ENCODE results near the gene CHAT.

Gene CHAT

DNA sequence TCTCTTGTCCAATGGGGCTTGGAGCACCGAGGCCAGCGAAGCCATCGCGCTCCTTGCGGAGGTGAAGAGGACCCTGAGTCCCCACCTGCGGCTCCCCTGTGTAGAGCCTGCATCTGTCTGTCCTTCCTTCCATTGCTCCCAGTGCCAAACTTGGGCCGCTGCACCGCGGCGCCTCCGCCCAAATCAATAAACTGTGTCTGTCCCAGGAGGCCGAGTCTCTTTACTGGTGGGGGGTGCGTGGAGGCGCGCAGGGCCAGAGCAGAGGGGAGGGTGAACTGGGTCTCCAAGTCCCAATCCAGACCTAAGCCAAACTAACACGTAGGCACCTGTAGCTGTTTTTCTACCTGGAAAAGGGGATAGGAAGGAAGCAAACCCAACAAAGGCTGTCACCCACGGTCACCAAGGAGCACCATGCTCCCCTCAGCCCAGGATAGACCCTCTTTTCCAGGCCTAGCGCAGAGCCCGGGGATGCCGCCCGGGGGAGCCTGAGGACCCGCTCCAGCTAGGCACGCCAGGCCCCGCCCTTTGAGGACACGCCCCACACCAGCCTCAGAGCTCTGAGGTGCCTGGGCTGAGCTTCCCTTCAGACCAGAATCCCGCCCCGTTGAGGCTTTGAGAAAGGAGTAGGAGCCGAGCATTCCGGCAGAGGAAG lies 1.2 kb upstream of the CHAT start:
- peak; percentile 7 for DNase-seq

DNA sequence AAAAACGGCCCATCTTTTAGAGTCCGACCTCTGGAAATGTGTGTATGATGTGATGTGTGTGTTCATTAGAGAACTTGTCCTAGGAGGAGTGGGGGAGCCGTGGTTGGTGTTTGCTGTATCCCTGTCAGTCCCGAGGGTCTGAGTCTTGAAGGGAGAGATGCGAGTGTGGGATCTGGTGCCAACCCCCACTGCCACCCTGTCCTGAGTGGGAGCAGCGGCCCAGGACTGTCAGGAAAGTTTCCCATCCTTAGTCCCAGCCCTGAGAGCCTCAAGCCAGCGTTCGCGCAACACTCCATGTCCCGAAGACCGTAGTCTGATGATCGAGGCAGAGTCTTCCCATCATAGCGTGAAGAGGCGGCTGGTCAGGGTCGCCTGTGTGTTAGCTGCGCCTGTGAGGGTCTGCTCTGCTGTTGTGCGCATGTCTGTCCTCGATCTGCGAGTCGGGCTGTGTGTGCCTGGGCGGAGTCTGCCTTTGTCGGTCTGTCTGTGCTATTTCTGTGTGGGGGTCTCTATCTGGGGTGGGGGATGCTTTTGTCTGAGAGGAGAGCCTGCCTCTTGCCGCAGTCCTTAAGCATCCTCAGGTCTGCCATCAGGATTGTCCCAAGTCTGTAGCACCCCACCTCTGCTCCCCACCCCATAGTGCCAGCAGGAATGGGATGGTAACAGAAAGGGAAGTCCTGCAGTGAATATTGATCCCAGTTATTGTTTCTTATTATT lies 514 bp upstream of the CHAT start:
- no peak for DNase-seq

DNA sequence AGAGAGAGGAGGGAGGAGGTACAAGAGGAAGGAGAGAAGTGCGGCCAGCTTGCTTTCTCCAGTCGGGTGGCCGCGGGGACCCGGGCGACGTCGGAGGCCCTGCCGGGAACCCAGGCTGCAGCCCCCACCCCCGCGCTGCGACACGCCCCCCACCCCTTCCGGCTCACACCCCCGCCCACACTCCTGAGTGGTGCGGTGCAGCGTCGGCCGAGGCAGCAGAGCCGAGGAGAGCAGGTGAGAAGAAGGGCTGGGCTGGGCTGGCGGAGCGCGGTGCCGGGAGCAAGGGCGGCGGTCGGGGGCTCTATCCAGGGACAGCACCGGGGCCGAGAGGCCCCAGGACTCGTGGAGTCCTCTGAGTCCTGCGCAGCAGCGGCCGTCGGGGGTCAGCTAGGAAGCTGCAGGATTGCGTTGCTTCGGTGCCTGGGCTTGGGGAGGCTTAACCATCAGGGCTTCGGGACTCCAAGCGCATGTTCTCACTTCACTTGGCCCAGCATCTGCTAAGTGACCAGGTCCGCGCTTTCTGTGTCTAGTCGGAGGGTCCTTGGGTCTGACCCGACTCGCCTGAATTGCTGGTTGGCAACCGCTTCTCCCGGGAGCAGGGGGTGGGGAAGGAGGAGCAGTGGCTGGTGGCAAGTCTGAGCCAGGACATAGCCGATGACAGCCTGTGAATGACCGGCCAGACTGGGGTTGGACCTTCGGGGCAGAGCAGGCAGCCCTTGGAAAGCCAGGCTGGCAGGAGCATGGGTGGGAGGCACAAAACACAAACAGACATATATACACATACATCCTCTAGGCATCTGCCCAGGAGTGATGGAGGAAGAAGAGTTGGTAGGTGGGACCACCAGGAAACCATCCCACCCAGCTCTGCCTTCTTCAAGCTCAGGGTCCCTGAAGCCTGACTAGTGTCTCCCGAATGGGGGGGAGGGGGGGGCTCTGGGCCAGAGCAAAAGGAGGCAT lies 683 bp downstream of the CHAT start:
- no peak for DNase-seq

DNA sequence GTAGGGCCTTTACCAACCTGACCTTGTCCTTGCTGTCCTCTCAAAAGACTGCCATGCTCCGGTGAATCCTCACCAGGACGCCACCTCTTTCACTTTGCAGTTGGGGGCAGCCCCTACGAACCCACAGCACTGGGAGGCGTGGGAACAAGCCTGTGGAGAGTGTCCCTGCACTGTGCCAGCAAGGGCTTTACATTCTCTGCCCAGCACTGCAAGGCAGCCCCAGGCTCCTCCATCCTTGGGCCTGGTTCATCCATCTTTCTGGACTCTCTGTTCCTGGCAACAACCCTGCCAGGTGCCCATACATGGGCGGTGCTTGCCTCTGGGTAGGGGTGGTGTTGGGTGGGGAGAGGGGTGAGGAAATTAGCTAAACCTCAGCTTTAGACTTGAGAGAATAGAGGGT lies 1.4 kb downstream of the CHAT start:
- DNase-seq, result no peak

DNA sequence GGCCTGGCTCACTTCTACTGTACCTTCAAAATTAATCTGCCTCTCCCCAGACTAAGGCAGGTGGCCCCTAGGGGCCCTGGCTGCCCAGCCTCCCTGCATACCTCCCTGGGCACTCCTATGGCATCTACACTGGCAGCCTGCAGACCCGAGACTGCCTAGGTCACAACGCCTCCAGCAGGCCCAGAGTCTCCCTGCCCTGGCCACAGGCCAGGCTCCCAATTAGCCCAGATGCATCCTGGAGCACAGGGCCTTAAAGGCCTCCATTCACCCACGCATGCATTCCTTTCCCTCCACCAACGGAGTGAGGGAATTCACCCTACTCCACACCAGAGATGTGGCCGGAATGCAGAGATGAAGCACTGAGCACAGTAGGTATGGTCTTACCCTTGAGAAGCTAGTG lies 1.9 kb downstream of the CHAT start:
- DNase-seq, result no peak

DNA sequence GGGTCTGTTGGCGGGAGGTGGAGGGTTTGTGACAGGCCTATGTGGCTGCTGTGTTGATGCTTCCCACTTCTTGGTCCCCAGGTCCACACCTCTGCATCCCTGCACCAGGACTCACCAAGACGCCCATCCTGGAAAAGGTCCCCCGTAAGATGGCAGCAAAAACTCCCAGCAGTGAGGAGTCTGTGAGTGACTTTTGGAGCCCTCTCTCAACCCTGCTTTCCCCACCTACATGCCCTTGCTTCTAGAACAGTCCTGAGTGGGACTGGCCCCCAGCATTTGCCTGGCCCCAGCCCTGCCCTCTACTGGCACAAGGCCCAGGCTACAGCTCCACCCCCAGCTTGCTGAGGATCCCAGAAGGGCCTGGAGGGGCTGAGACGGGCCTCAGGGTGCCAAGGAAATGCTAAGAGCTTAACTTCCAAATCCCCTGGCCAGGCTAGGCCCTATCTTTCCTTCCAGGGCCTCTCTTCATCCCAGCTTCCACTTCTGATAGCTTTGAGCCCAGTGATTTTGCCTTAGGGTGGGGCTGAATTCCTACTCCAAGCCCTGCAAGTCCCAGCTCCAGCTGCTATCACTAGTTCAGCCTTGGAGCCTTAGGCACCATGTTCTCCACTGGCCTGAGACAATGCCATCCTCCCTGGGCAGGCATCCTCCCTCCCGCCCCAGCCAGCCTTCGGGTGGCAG lies 2.7 kb downstream of the CHAT start:
- DNase-seq, result peak; percentile 7

DNA sequence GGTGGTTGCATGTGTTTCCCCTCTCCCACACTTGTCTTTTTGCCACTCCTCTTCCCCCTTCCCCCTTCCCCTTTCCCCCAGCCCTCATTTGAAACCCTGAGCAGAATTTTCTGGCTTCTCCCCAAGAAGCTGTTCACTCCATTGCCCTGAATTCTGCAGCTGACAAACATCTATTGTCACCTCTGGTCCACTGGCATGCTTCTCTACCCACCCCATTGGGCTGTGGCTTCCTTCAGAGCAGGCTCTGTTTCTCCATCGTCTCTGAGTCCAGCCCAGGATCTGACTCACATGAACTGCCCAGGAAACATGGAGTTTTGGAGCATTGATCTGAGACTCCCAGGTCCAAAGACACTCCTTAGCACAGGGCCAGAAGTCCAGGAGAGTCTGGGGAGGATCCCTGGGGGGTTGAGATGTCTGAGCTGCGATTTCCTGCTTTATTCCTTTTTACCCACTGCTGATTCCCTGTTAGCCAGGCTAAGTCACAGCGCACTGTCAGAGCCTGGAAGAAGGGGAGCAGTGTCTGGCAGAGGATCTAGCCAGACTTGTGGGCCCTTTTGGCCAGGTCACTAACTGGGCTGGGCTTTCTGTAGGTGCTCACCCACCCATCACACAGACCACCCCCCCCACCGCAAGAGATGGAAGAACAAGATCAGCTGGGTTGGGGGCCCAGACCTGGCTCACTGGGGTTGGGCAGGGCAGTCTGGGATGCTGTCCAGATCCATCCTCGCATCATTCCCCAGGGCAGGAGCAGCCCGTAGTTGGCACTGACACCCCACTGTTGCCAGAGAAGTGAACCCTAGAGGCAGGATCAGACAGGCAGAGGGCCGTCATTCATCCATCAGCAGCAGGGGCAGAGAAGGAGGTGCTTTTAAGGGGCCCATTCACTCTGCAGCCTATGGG lies 3.5 kb downstream of the CHAT start:
- no peak for DNase-seq

DNA sequence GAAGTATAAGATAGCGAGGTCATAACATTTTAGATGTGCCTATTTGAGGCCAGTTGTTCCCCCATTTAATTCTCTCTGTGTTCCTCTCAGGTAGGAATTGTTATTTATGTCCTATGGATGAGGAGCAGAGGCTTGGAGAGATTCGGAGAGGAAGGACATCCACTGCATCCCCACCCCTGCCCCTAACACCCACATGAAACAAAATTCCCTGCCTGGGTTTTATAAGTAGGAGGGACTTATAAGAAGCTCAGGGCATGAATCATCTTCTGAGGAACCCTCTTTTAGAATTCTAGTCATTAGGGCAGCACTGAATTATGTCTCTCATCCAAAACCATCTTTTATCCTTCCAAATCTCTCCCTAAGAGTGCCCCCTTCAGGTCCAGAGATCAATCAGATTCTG lies 5.0 kb downstream of the CHAT start:
- no peak for DNase-seq

DNA sequence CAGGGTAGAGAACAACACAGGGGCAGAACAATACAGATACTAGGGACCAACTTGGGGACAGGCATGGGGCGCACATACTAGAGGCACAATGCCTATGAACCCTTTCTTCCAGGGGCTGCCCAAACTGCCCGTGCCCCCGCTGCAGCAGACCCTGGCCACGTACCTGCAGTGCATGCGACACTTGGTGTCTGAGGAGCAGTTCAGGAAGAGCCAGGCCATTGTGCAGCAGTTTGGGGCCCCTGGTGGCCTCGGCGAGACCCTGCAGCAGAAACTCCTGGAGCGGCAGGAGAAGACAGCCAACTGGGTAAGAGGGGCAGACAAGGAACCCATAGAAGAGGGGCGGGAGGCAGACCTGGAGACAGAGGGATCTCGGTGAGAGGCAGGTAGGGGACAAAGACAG lies 5.8 kb downstream of the CHAT start:
- no peak for DNase-seq

DNA sequence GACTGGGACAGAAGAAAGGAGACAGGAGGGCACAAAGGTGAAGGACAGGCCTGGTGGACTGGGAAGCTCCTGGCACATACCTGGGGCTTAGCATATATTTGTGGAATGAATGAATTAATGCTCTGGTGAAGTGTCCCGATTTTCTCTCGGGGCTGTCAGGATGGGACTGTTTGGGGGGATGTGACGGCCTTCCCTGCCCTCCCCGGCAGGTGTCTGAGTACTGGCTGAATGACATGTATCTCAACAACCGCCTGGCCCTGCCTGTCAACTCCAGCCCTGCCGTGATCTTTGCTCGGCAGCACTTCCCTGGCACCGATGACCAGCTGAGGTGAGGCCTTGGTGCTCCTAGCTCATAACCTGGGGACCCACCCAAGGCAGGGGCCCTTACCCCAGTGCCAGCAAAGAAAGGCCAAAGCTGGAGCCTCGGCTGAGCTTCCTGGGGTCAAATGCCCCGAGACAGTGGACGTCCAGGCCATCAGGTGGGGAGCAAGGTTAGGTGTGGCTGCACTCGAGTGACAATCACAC lies 6.5 kb downstream of the CHAT start:
- DNase-seq, result no peak

DNA sequence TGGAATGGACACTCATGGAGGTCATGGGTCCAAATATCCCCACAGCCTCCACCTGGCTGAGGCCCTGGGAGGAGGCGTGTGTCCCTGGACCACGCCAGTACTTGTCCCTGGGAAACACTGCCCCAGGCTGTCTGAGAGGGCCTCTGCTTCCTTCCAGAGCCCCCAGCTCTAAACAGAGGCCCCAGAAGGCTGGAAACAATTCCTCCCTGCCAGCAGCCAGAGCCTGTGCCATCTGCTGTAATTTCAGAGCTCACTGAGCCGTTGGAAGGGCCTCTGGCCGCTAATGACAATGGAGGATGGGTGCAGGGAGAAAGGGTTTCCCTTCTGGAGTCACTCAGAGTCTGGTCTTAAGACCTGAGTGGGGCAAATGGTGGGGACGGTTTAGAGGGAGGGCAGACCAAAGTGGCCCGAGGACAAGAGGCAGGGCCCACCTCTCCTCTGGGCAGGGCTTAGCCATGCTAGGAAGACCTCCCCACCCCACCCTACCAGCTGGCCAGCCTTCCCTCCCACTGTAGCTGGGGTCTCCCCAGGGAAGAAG lies 7.1 kb downstream of the CHAT start:
- DNase-seq, result no peak

DNA sequence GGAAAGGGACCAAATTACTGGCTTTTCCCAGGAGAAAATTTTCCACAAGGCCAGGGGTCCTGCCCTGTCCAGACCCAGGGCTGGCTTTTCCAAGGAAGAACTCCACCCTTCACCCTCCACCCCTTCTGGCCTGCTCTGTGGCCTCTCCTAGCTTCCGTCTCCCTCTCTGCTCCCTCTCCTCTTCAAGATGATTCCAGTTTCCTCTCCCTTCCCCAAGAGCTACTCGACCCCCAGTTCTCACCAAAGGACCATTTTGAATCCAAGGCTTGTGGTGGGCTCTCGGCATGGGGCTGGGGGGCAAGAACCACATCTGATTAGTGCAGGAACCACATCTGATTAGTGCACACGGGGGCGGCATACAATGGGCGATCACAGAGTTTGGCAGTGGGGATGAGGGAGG lies 7.7 kb downstream of the CHAT start:
- no peak for DNase-seq

DNA sequence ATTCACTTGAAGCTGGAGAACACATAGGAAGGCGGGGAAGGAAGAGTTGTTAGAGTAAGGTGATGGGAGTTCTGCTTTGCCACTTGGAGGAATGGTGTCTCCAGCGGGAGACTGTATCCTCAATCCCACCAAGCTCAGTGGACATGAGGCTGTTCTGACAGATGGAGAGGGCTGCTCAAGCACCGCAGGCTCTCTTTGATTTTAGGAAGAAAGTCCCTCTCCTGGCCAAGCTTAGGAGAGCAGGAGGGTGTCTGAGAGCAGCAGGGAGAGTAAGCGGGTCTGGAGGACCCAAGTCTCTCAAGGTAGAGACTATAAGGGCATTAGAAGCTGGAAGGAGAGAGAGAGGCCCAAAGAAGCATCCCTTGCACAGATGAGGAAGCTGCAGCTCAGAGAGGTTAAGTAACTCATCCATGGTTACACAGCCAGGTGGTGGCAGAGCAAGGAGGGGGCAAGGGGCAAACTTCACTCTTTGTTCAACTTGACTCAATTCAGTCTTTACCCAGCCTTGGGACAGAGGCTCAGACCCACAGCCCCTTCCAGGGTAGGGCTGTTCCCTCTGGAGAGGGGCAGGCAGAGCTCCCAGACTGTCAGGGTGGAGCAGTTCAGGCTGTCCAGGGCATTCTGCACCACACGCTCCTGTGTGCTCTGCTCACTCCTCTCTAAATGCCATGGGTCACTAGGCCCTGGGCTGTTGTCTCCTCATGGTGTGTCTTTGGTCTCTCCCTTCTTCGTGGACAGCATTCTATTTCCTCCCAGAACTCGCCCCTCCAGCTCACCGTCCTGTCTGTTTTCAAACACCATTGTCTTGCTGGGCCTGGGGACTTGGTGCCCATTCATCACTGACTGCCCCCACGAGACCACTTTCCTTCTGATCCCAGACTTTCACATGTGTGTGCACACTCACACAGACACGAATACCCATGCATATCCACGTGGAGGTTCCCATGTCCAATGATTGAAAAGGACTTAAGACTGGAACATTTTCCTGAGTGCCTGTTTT lies 8.9 kb downstream of the CHAT start:
- DNase-seq, result no peak

DNA sequence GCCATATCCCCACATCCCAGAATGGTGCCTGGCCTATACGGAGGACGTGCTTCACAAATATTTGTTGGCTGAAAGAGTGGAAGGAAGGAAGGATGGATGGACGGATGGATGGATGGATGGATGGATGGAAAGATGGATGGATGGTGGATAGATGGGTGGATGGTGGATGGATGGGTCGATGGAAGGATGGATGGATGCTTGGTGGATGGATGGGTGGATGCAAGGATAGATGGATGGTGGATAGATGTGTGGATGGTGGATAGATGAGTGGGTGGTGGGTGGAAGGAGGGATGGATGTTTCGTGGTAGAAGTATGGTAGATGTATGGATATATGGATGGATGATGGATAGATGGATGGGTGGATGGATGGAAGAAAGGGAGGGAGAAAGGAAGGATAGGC lies 10.8 kb downstream of the CHAT start:
- DNase-seq, result no peak

DNA sequence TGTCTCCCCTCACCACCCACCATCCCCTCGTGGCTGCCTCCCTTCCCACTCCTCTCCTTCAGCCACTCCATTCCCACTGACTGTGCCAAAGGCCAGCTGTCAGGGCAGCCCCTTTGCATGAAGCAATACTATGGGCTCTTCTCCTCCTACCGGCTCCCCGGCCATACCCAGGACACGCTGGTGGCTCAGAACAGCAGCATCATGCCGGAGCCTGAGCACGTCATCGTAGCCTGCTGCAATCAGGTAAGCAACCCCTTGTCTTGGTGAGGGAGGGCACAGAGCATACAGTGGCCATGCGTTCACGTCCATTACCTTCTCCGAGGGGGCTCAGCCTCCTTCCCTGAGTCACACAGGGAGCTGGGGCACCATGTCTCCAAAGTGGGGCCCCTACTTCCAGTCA lies 11.6 kb downstream of the CHAT start:
- no peak for DNase-seq

DNA sequence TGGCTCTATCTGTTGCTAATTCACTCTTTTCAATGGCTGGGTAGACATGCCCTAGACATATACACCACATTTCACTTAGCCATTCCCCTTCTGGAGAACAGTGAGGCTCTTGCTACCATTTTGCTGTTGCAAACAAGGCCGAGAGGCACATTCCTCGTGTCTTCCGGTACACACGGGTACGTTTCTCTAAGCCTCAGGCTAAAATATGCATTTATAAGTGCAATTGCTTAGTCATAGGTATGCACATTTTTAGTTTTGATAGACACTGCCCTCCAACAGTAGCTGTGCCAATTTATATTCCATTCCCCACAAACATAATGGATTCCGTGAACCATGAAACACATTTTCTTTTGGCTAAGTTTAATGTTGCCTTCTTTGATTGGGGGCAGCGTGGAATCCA lies 13.2 kb downstream of the CHAT start:
- no peak for DNase-seq

DNA sequence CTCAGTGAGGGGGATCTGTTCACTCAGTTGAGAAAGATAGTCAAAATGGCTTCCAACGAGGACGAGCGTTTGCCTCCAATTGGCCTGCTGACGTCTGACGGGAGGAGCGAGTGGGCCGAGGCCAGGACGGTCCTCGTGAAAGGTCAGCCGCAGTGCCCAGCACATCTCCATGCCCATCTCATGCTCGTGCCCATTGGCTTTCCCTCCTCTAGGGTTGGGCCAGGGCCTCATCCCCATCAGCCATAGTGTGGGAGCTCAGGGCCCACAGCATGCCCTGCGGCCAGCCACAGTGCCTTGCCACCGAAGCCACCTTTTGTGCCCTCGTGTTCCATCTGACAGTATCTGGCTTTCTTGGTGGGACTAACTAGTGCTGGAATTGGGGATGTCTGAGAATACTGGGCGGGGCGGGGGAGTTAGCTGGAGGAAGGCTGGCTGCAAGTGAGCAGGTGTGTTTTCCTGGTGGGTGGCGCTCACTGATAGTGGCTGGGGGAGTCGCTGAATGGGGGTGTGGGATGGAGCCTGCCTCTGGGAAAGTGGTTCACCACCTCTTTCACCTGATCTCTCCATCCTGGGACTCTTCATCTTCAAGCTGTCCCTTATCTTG lies 13.9 kb downstream of the CHAT start:
- no peak for DNase-seq

DNA sequence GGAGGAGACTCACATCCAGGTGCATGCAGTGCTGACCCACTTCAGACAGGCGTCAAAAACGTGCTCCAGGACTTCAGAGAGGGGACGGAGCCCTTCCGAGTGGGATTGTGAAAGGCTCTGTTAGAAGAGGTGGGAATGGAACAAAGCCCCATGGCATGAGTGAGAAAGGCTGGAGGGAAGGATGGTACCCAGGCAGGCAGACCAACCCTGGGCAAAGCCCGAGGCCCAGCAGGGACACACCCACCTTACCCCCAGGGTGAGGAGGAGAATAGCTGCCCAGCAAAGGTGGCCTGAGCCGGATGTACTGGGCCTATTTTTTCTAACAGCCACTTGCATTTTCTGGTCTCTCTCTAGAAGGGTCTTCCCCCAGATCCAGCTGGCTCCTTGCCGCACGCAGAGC lies 14.8 kb downstream of the CHAT start:
- no peak for DNase-seq

DNA sequence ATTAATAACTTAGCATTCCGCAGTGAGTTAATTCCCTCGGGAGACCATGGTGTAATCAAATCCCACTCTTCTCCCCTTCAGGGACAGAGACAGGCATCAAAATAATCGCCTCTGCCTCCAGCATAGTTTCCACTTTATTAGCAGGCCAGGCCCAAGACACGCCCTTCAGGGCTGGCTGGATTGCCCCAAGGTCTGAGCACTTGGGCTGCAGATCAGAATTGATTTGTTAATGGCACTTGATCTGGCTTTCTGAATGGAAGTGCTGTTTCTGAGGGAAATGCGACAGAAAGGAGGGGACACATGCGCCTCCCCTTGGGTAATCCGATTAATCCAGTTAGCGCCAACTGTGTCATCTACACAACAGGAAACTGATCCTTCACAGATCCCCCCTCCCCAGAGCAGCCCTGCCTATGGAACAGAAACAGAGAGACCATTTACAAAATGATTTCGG lies 15.6 kb downstream of the CHAT start:
- no peak for DNase-seq

DNA sequence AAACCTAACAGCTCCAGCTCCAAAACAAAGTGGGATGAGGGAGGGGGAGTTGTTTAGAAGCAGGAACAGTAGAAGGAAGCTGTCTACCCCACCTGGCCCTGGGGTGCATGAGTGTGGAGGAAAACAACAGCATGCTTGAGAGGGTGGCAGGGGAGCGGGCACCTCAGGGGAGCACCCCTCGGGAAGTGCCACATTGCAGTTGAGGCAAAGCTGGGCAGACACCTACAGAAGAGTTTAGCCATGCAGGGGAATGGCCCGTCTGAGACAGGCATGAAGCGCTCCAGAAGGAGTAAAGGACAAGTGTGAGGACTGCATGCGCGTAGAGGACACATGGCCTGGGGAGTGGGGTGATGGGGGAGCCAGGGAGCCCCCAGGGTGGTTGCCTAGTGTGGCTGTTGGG lies 18.1 kb downstream of the CHAT start:
- no peak for DNase-seq

All from RPMI8226 (cell line).